GM12878 (cell line): ENCODE data around the gene ZNF804B.

ENCODE experiments used
- BHLHE40 ChIP-seq, 2 experiments: fragments of 450-650 bp in 1 of 2; IDR thresholded peaks; 2 replicates each; pipeline ENCODE4 v1.6.1; 2011 to 2017; ENCODE audit warnings: low read depth in 2 of 2, borderline replicate concordance in 1 of 2, improper control_type of control experiment in 1 of 2, low read length in 1 of 2, mild to moderate bottlenecking in 1 of 2
- CBFB ChIP-seq: IDR thresholded peaks from 2 replicates; pipeline ENCODE4 v1.6.1; 2016; ENCODE audit warnings: antibody characterized with exemption, low read depth
- HDAC2 ChIP-seq: fragments of 200-600 bp; sonication (generic); IDR thresholded peaks from 2 replicates; pipeline ENCODE4 v1.6.1; 2017
- NR2C1 ChIP-seq: fragments of 450-650 bp; IDR thresholded peaks from 2 replicates; pipeline ENCODE4 v1.6.1; 2017; ENCODE audit warnings: antibody characterized with exemption, mild to moderate bottlenecking, moderate library complexity
- PAX5 ChIP-seq: IDR thresholded peaks from 2 replicates; pipeline ENCODE4 v1.6.1; 2011; ENCODE audit warnings: low read depth, low read length, borderline replicate concordance
- POLR2AphosphoS5 ChIP-seq: IDR thresholded peaks from 2 replicates; pipeline ENCODE4 v1.6.1; 2011; ENCODE audit warnings: mild to moderate bottlenecking, low read length, inconsistent platforms

GRCh38 chr7:89145801-89146200, 386.3 kb downstream of the ZNF804B start:
- no peak for TF ChIP-seq NR2C1
- TF ChIP-seq HDAC2, result no peak
- TF ChIP-seq PAX5, result no peak
- TF ChIP-seq CBFB, result no peak
- no peak for TF ChIP-seq BHLHE40 (IDR thresholded peaks at IDR 0.05; ENCODE audit: borderline replicate concordance in 1 of 2, low read depth in 2 of 2, low read length in 1 of 2)
- no peak for TF ChIP-seq POLR2AphosphoS5
